B cell (primary cell): ENCODE results near the gene GGT5. TPM values are rescaled to one million over a fixed set of nuclear protein-coding genes. Genes with fewer than 3 reads are reported as not detected.

Experiments used
- ATAC-seq: fragments of 200-7000 bp; cut with Tn5 transposase; one replicate; pipeline ENCODE4 v1.10.0; 2021; ENCODE audit warnings: low read depth, mild to moderate bottlenecking, moderate number of reproducible peaks, moderate library complexity
- CTCF ChIA-PET: fragments of 350-600 bp; sonication (Branson Sonifier 250); formaldehyde crosslinking; loops from one replicate; lab custom pipeline; 2021; ENCODE audit warnings: antibody characterized with exemption, inconsistent platforms; lab: Charles Lee
- POLR2A ChIA-PET: fragments of 350-600 bp; sonication (Branson Sonifier 250); formaldehyde crosslinking; loops from one replicate; lab custom pipeline; 2021; ENCODE audit warnings: antibody characterized with exemption; lab: Charles Lee
- DNase-seq: peaks from one replicate; pipeline ENCODE4 v3.0.0; 2013
- H2AFZ ChIP-seq: 2 replicates; pipeline ENCODE4 v1.6.1; 2012; ENCODE audit warnings: mild to moderate bottlenecking, low read depth, low read length; ENCODE audit not compliant: insufficient read depth, poor library complexity, severe bottlenecking
- H3K27ac ChIP-seq, 2 donors: 1 replicate in 1 of 2; 2 replicates in 1 of 2; pipeline ENCODE4 v1.5.1; 2012 to 2013; ENCODE audit warnings: low read length in 2 of 2, mild to moderate bottlenecking in 2 of 2, moderate library complexity in 1 of 2
- H3K27me3 ChIP-seq, 4 experiments: fragments of 200-600 bp in 1 of 4; sonication (generic) in 1 of 4; replicated peaks in 1 of 4; 1 replicate in 2 of 4; 2 replicates in 2 of 4; pipeline versions ENCODE4 v1.6.1 to v1.7.0; 2013 to 2016; ENCODE audit warnings: low read length in 3 of 4, mild to moderate bottlenecking in 2 of 4, mixed read lengths in 1 of 4, moderate library complexity in 1 of 4; ENCODE audit not compliant: insufficient read depth in 4 of 4, control insufficient read depth in 3 of 4; ENCODE audit errors: control extremely low read depth in 1 of 4
- H3K36me3 ChIP-seq, 2 experiments: replicated peaks in 1 of 2; 1 replicate in 1 of 2; 2 replicates in 1 of 2; pipeline versions ENCODE4 v1.6.1 to v1.7.1; 2013; ENCODE audit warnings: low read length in 1 of 2; ENCODE audit not compliant: insufficient read depth in 2 of 2, control insufficient read depth in 1 of 2; ENCODE audit errors: control extremely low read depth in 1 of 2, extremely low read depth in 1 of 2
- H3K4me1 ChIP-seq, 2 donors: fragments of 200-600 bp in 1 of 2; sonication (generic) in 1 of 2; 1 replicate in 1 of 2; 2 replicates in 1 of 2; pipeline versions ENCODE4 v1.5.1 to v1.6.1; 2013 to 2017; ENCODE audit warnings: low read length in 2 of 2; ENCODE audit not compliant: control insufficient read depth in 2 of 2, insufficient read depth in 2 of 2
- H3K4me2 ChIP-seq: replicated peaks from 2 replicates; pipeline ENCODE3; 2012; ENCODE audit warnings: mild to moderate bottlenecking, low read depth, low read length; ENCODE audit not compliant: poor library complexity, severe bottlenecking
- H3K4me3 ChIP-seq, 5 experiments: fragments of 200-600 bp in 1 of 5; sonication (generic) in 1 of 5; 1 replicate in 3 of 5; 2 replicates in 2 of 5; pipeline versions ENCODE4 v1.5.1 to v1.7.0; 2011 to 2016; ENCODE audit warnings: low read length in 4 of 5, mild to moderate bottlenecking in 4 of 5, low read depth in 2 of 5, control low read depth in 1 of 5, moderate library complexity in 1 of 5; ENCODE audit not compliant: insufficient read depth in 1 of 5; ENCODE audit errors: control extremely low read depth in 1 of 5, extremely low read depth in 1 of 5
- H3K79me2 ChIP-seq: fragments of 200-600 bp; sonication (generic); one replicate; pipeline ENCODE4 v1.6.0; 2016; ENCODE audit warnings: low read length; ENCODE audit not compliant: control insufficient read depth, insufficient read depth
- H3K9ac ChIP-seq: fragments of 200-600 bp; sonication (generic); 2 replicates; pipeline ENCODE4 v1.6.1; 2017; ENCODE audit warnings: mild to moderate bottlenecking, low read length, moderate library complexity
- H3K9me3 ChIP-seq, 3 donors: one replicate each; pipeline versions ENCODE4 v1.6.1 to v1.7.1; 2013; ENCODE audit warnings: low read length in 2 of 3; ENCODE audit not compliant: control insufficient read depth in 2 of 3, insufficient read depth in 1 of 3; ENCODE audit errors: control extremely low read depth in 1 of 3
- H4K20me1 ChIP-seq: 2 replicates; pipeline ENCODE4 v1.6.0; 2012; ENCODE audit warnings: mild to moderate bottlenecking, low read length; ENCODE audit not compliant: insufficient read depth, control insufficient read depth, poor library complexity, severe bottlenecking
- H3K27ac Mint-ChIP-seq: one replicate; pipeline ENCODE4 v1.8.0; 2021; ENCODE audit warnings: mixed read lengths
- H3K27me3 Mint-ChIP-seq: one replicate; pipeline ENCODE4 v1.8.0; 2021; ENCODE audit warnings: mixed read lengths
- H3K4me1 Mint-ChIP-seq: one replicate; pipeline ENCODE4 v1.8.0; 2021; ENCODE audit warnings: mixed read lengths
- H3K4me3 Mint-ChIP-seq: one replicate; pipeline ENCODE4 v1.8.0; 2021; ENCODE audit warnings: mixed read lengths
- H3K9me3 Mint-ChIP-seq: one replicate; pipeline ENCODE4 v1.8.0; 2022; ENCODE audit warnings: mixed read lengths; ENCODE audit not compliant: insufficient read depth
- EZH2 ChIP-seq: IDR thresholded peaks from 2 replicates; pipeline ENCODE4 v1.6.1; 2012; ENCODE audit warnings: borderline replicate concordance, low read depth, mild to moderate bottlenecking, moderate library complexity, low read length; ENCODE audit not compliant: insufficient read depth, poor library complexity, severe bottlenecking
- WGBS: methylation state at CpG from one replicate; pipeline ENCODE4 v1.1.5; 2013; ENCODE audit warnings: missing lambda C conversion rate; ENCODE audit not compliant: insufficient coverage; 5-methylcytosine and 5-hydroxymethylcytosine counted together
- intact Hi-C: fragments of 100-400 bp; cut with micrococcal nuclease; formaldehyde crosslinking; loops from one replicate; pipeline ENCODE4 v1.10.0; 2022
- polyA plus RNA-seq: library from polyadenylated mRNA; depleted of rRNA; stranded (reverse); fragments of >200 nt; gene quantifications from 2 replicates; pipeline ENCODE4 v1.2.3, GENCODE V29; 2012
- total RNA-seq, 2 donors: library from RNA; stranded (reverse); fragments of 120-200 nt in 1 of 2; gene quantifications; 1 replicate in 1 of 2; 2 replicates in 1 of 2; pipeline versions ENCODE4 v1.2.3 to v1.2.4, GENCODE V29; 2013 to 2022
- TF ChIP-seq, protein P1 (sequence below): fragments of 200-600 bp; IDR thresholded peaks from one replicate; pipeline ENCODE4 v1.8.0; 2022; ENCODE audit warnings: antibody characterized with exemption, mild to moderate bottlenecking

GGT5 gene
- total and polyA plus RNA-seq, 2 donors (not counting 1 experiment from before 2014, with no cell fraction given), result not detected

- no peaks in the 10 kb centered on the region for H3K9me3 ChIP-seq
- Mint-ChIP-seq H3K4me3 (no peak overlapping the region), H3K27me3 (no peaks in the 10 kb centered on the region), H3K4me1 (peaks cover 6% of the 10 kb centered on the region), H3K27ac (no peak overlapping the region), H3K9me3 (no peaks in the 10 kb centered on the region)
- CTCF ChIA-PET, result interaction anchor here (1.0 to 1.3 kb wide), 2 partner anchors 23 to 92 kb away, joined by 3 to 4 read pairs; no protein-coding TSS in a partner anchor
- peaks cover 0 to 26% of the 10 kb centered on the region in 2 experiments for H3K36me3 ChIP-seq
- H3K9ac ChIP-seq, result no peak overlapping the region
- H3K27me3 ChIP-seq, result no peaks in the 10 kb centered on the region
- no peak overlapping the region for H3K27ac ChIP-seq
- H3K79me2 ChIP-seq, result no peaks in the 10 kb centered on the region
- no peak for TF ChIP-seq EZH2
- TF ChIP-seq, protein P1, sequence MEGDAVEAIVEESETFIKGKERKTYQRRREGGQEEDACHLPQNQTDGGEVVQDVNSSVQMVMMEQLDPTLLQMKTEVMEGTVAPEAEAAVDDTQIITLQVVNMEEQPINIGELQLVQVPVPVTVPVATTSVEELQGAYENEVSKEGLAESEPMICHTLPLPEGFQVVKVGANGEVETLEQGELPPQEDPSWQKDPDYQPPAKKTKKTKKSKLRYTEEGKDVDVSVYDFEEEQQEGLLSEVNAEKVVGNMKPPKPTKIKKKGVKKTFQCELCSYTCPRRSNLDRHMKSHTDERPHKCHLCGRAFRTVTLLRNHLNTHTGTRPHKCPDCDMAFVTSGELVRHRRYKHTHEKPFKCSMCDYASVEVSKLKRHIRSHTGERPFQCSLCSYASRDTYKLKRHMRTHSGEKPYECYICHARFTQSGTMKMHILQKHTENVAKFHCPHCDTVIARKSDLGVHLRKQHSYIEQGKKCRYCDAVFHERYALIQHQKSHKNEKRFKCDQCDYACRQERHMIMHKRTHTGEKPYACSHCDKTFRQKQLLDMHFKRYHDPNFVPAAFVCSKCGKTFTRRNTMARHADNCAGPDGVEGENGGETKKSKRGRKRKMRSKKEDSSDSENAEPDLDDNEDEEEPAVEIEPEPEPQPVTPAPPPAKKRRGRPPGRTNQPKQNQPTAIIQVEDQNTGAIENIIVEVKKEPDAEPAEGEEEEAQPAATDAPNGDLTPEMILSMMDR, result no peak
- H3K4me3 ChIP-seq, result no peak overlapping the region
- no peak overlapping the region for H3K4me2 ChIP-seq
- H4K20me1 ChIP-seq, result peaks cover 3% of the 10 kb centered on the region
- no peak for ATAC-seq
- POLR2A ChIA-PET, result no interaction called here
- H2AFZ ChIP-seq, result no peak overlapping the region
- WGBS, result 83% methylated on average over 16 of the region's 16 CpGs
- intact Hi-C loops, result loop anchor here (10.0 kb wide), 1 partner anchor 64 kb away; the partner anchor contains the start of gene GGT5
- H3K4me1 ChIP-seq, result peaks cover 4 to 7% of the 10 kb centered on the region in 2 donors
- DNase-seq, result no peak
Observed at GRCh38 chr22:24180316-24181087, 64.4 kb downstream of the GGT5 start.
